HepG2 (cell line): ENCODE data around the gene PTPRCAP. TPM values are rescaled to one million over a fixed set of nuclear protein-coding genes. Genes with fewer than 3 reads are reported as not detected.

Source experiments
- ARID5B ChIP-seq: IDR thresholded peaks from 2 replicates; pipeline ENCODE4 v1.4.0; 2020; ENCODE audit warnings: mild to moderate bottlenecking, missing genetic modification reagents
- CBFB ChIP-seq: sonication (generic); formaldehyde crosslinking; IDR thresholded peaks from 2 replicates; pipeline ENCODE4 v1.4.0; 2020; ENCODE audit warnings: missing genetic modification reagents
- CCAR2 ChIP-seq: fragments of 200-400 bp; formaldehyde crosslinking; optimal IDR thresholded peaks from 2 replicates; pipeline ENCODE3; 2018; ENCODE audit warnings: low read depth, mild to moderate bottlenecking, low read length, moderate library complexity
- GTF2F1 ChIP-seq: fragments of 150-350 bp; IDR thresholded peaks from 2 replicates; pipeline ENCODE4 v1.6.1; 2014; ENCODE audit warnings: low read length
- IRX3 ChIP-seq: sonication (generic); formaldehyde crosslinking; IDR thresholded peaks from 2 replicates; pipeline ENCODE4 v1.8.1; 2023; ENCODE audit warnings: mild to moderate bottlenecking, low read depth, missing genetic modification reagents, borderline replicate concordance
- MAF1 ChIP-seq: sonication (generic); formaldehyde crosslinking; IDR thresholded peaks from 2 replicates; pipeline ENCODE4 v1.5.0; 2020; ENCODE audit warnings: missing genetic modification reagents, borderline replicate concordance
- POGK ChIP-seq: sonication (generic); formaldehyde crosslinking; conservative IDR thresholded peaks from 2 replicates; pipeline ENCODE4 v1.8.0; 2022; ENCODE audit warnings: mild to moderate bottlenecking, moderate library complexity, missing genetic modification reagents
- POLR2AphosphoS2 ChIP-seq: IDR thresholded peaks from 2 replicates; pipeline ENCODE4 v1.6.1; 2011; ENCODE audit warnings: low read depth, low read length, improper control_type of control experiment
- POLR2AphosphoS5 ChIP-seq: IDR thresholded peaks from 2 replicates; pipeline ENCODE4 v1.6.1; 2012; ENCODE audit warnings: low read depth, low read length
- REXO4 ChIP-seq: sonication (generic); formaldehyde crosslinking; IDR thresholded peaks from 2 replicates; pipeline ENCODE4 v1.8.0; 2022; ENCODE audit warnings: missing genetic modification reagents, mild to moderate bottlenecking, borderline replicate concordance
- SOX5 ChIP-seq: IDR thresholded peaks from 2 replicates; pipeline ENCODE4 v1.6.1; 2016; ENCODE audit warnings: borderline replicate concordance
- TRIM24 ChIP-seq: sonication (generic); formaldehyde crosslinking; IDR thresholded peaks from 2 replicates; pipeline ENCODE4 v1.8.0; 2022; ENCODE audit warnings: mild to moderate bottlenecking, missing genetic modification reagents
- ZNF597 ChIP-seq: sonication (generic); formaldehyde crosslinking; IDR thresholded peaks from 2 replicates; pipeline ENCODE4 v1.5.0; 2020; ENCODE audit warnings: missing genetic modification reagents
- polyA plus RNA-seq, 8 experiments: library from polyadenylated mRNA; depleted of rRNA in 3 of 8; stranded (reverse) in 7 of 8; unstranded in 1 of 8; fragments of >200 nt; fragmentation: Illumina TruSeq in 4 of 8; extraction: Trizol in 4 of 8; gene quantifications; 2 replicates each; pipeline versions ENCODE4 v1.2.1 to v1.2.3, GENCODE V29; 2011 to 2016; ENCODE audit warnings: low read depth in 4 of 8, missing spikeins in 1 of 8, mixed read lengths in 1 of 8; ENCODE audit not compliant: insufficient read depth in 1 of 8
- total RNA-seq, 5 experiments: library from RNA; depleted of rRNA; stranded (reverse); fragments of >200 nt; fragmentation: Illumina TruSeq; extraction: Trizol; gene quantifications; 2 replicates each; pipeline ENCODE4 v1.2.3, GENCODE V29; 2016; ENCODE audit warnings: low read depth in 1 of 5
- TF ChIP-seq, protein P1 (sequence below): sonication (generic); formaldehyde crosslinking; IDR thresholded peaks from 2 replicates; pipeline ENCODE4 v1.5.0; 2020; ENCODE audit warnings: missing genetic modification reagents, mild to moderate bottlenecking, borderline replicate concordance
- TF ChIP-seq, protein P2 (sequence below): sonication (generic); formaldehyde crosslinking; IDR thresholded peaks from 2 replicates; pipeline ENCODE4 v1.4.0; 2020; ENCODE audit warnings: missing genetic modification reagents
- TF ChIP-seq, protein P3 (sequence below): sonication (generic); formaldehyde crosslinking; IDR thresholded peaks from 2 replicates; pipeline ENCODE4 v1.5.1; 2020; ENCODE audit warnings: mild to moderate bottlenecking, moderate library complexity, missing genetic modification reagents

PTPRCAP gene
- total and polyA plus RNA-seq, 2 of the 13 experiments (the other 11 are each of a cell fraction or from before 2014, with no cell fraction given), result 0.60 to 0.70 TPM

- TF ChIP-seq ARID5B, result peak; percentile 70
- TF ChIP-seq CCAR2, result no peak
- TF ChIP-seq TRIM24 (CRISPR knock-in tag), result 0 out of 2 replicates have a peak, but pooled peaks have one; percentile 30
- TF ChIP-seq, protein P1, sequence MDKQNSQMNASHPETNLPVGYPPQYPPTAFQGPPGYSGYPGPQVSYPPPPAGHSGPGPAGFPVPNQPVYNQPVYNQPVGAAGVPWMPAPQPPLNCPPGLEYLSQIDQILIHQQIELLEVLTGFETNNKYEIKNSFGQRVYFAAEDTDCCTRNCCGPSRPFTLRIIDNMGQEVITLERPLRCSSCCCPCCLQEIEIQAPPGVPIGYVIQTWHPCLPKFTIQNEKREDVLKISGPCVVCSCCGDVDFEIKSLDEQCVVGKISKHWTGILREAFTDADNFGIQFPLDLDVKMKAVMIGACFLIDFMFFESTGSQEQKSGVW (CRISPR knock-in tag), result no peak
- peak; percentile 67; the same call in 1 of the 2 replicates for TF ChIP-seq SOX5 (CRISPR knock-in tag)
- TF ChIP-seq CBFB (CRISPR knock-in tag), result peak; percentile 87; the same call in 1 of the 2 replicates
- no peak for TF ChIP-seq POLR2AphosphoS2
- TF ChIP-seq, protein P2, sequence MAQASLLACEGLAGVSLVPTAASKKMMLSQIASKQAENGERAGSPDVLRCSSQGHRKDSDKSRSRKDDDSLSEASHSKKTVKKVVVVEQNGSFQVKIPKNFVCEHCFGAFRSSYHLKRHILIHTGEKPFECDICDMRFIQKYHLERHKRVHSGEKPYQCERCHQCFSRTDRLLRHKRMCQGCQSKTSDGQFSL (CRISPR knock-in tag), result peak; percentile 42; the same call in 1 of the 2 replicates
- 0 out of 2 replicates have a peak, but pooled peaks have one; percentile 72 for TF ChIP-seq GTF2F1
- TF ChIP-seq REXO4, result no peak
- 0 out of 2 replicates have a peak, but pooled peaks have one; percentile 67 for TF ChIP-seq POGK (CRISPR knock-in tag)
- TF ChIP-seq POLR2AphosphoS5, result peak; percentile 78
- TF ChIP-seq ZNF597, result no peak
- TF ChIP-seq, protein P3, sequence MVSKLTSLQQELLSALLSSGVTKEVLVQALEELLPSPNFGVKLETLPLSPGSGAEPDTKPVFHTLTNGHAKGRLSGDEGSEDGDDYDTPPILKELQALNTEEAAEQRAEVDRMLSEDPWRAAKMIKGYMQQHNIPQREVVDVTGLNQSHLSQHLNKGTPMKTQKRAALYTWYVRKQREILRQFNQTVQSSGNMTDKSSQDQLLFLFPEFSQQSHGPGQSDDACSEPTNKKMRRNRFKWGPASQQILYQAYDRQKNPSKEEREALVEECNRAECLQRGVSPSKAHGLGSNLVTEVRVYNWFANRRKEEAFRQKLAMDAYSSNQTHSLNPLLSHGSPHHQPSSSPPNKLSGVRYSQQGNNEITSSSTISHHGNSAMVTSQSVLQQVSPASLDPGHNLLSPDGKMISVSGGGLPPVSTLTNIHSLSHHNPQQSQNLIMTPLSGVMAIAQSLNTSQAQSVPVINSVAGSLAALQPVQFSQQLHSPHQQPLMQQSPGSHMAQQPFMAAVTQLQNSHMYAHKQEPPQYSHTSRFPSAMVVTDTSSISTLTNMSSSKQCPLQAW (CRISPR knock-in tag), result peak; percentile 83; the same call in 1 of the 2 replicates
- 0 out of 2 replicates have a peak, but pooled peaks have one; percentile 41 for TF ChIP-seq MAF1 (CRISPR knock-in tag)
- peak; percentile 83; the same call in 1 of the 2 replicates for TF ChIP-seq IRX3 (CRISPR knock-in tag)
Measured at GRCh38 chr11:67391304-67392182, 45.9 kb downstream of the PTPRCAP start, which contains the start of gene RAD9A (continued).
